SJCRH30 (cell line): ENCODE data around the gene OR51B6. TPM values are rescaled to one million over a fixed set of nuclear protein-coding genes. Genes with fewer than 3 reads are reported as not detected.
"Not testable (repeated sequence)": the region's sequence is repeated elsewhere in the genome, so short reads cannot be mapped to it uniquely, and the experiment has no call there.

Source experiments
- DNase-seq, 2 experiments: peaks; one replicate each; pipeline ENCODE4 v3.0.0-alpha.2; 2015 to 2020
- H3K27ac ChIP-seq: fragments of 250-450 bp; sonication (Bioruptor Pico); 2 replicates; pipeline ENCODE4 v1.5.1; 2020; ENCODE audit warnings: mild to moderate bottlenecking, moderate library complexity
- H3K27me3 ChIP-seq: fragments of 250-450 bp; sonication (Bioruptor Pico); 2 replicates; pipeline ENCODE4 v1.5.1; 2020; ENCODE audit warnings: mild to moderate bottlenecking, moderate library complexity
- H3K36me3 ChIP-seq: fragments of 250-450 bp; sonication (Bioruptor Pico); 2 replicates; pipeline ENCODE4 v1.5.1; 2020; ENCODE audit warnings: mild to moderate bottlenecking, moderate library complexity
- H3K4me1 ChIP-seq: fragments of 250-450 bp; sonication (Bioruptor Pico); 2 replicates; pipeline ENCODE4 v1.5.1; 2020; ENCODE audit warnings: mild to moderate bottlenecking, moderate library complexity
- H3K4me3 ChIP-seq: fragments of 250-450 bp; sonication (Bioruptor Pico); 2 replicates; pipeline ENCODE4 v1.5.1; 2020; ENCODE audit warnings: mild to moderate bottlenecking, moderate library complexity
- H3K9me3 ChIP-seq: fragments of 250-450 bp; sonication (Bioruptor Pico); replicated peaks from 2 replicates; pipeline ENCODE4 v1.5.1; 2020; ENCODE audit warnings: mild to moderate bottlenecking, moderate library complexity
- total RNA-seq: library from RNA; depleted of rRNA; stranded (reverse); fragments of >200 nt; shearing (Covaris generic); gene quantifications from 2 replicates; pipeline ENCODE4 v1.2.3, GENCODE V29; 2014

Gene OR51B6
- total RNA-seq, 1 experiment from 2014 or later: not detected

GRCh38 chr11:5345831-5346230 is 5.5 kb upstream of the OR51B6 start:
- DNase-seq: no peak
- Histone ChIP-seq H3K9me3 (no peaks in the 10 kb centered on the region), H3K4me3 (no peak overlapping the region), H3K36me3 (no peaks in the 10 kb centered on the region), H3K27ac (no peak overlapping the region), H3K4me1 (no peaks in the 10 kb centered on the region), H3K27me3 (no peaks in the 10 kb centered on the region)

GRCh38 chr11:5348551-5349194 is 2.6 kb upstream of the OR51B6 start:
- Histone ChIP-seq H3K4me3 (no peak overlapping the region), H3K4me1 (no peaks in the 10 kb centered on the region), H3K27me3 (no peaks in the 10 kb centered on the region), H3K9me3 (no peaks in the 10 kb centered on the region), H3K27ac (no peak overlapping the region), H3K36me3 (no peaks in the 10 kb centered on the region)
- no peak for DNase-seq

- DNase-seq: no peak
- no peaks in the 10 kb centered on the region for H3K36me3 ChIP-seq
- no peaks in the 10 kb centered on the region for H3K4me1 ChIP-seq
- H3K9me3 ChIP-seq: no peaks in the 10 kb centered on the region
- no peak overlapping the region for H3K4me3 ChIP-seq
- no peaks in the 10 kb centered on the region for H3K27me3 ChIP-seq
- no peak overlapping the region for H3K27ac ChIP-seq
These were observed 1.8 kb upstream of the OR51B6 start for GRCh38 chr11:5349550-5349949.

GRCh38 chr11:5356031-5356430 is 4.7 kb downstream of the OR51B6 start:
- H3K9me3 ChIP-seq, H3K27me3 ChIP-seq, H3K36me3 ChIP-seq, H3K4me1 ChIP-seq, H3K4me3 ChIP-seq, H3K27ac ChIP-seq, DNase-seq: not testable (repeated sequence)

GRCh38 chr11:5362017-5362625 is 10.8 kb downstream of the OR51B6 start:
- H3K9me3 ChIP-seq: no peaks in the 10 kb centered on the region
- peaks cover 13% of the 10 kb centered on the region for H3K4me1 ChIP-seq
- no peaks in the 10 kb centered on the region for H3K27me3 ChIP-seq
- H3K36me3 ChIP-seq: no peaks in the 10 kb centered on the region
- H3K4me3 ChIP-seq: no peak overlapping the region
- no peak for DNase-seq
- H3K27ac ChIP-seq: no peak overlapping the region

GRCh38 chr11:5363679-5364078 is 12.4 kb downstream of the OR51B6 start:
- peaks cover 13% of the 10 kb centered on the region for H3K4me1 ChIP-seq
- H3K9me3 ChIP-seq: no peaks in the 10 kb centered on the region
- DNase-seq: no peak
- H3K27ac ChIP-seq: no peak overlapping the region
- H3K36me3 ChIP-seq: no peaks in the 10 kb centered on the region
- no peaks in the 10 kb centered on the region for H3K27me3 ChIP-seq
- no peak overlapping the region for H3K4me3 ChIP-seq

- H3K27ac ChIP-seq: peak overlapping the region; percentile 29
- H3K27me3 ChIP-seq: no peaks in the 10 kb centered on the region
- DNase-seq: peak; percentile 10 to 32
- no peaks in the 10 kb centered on the region for H3K9me3 ChIP-seq
- no peak overlapping the region for H3K4me3 ChIP-seq
- H3K4me1 ChIP-seq: peaks cover 13% of the 10 kb centered on the region
- no peaks in the 10 kb centered on the region for H3K36me3 ChIP-seq
These were observed 12.9 kb downstream of the OR51B6 start for GRCh38 chr11:5364214-5364613.

GRCh38 chr11:5366365-5366764 is 15.1 kb downstream of the OR51B6 start:
- H3K27ac ChIP-seq, H3K4me3 ChIP-seq, H3K9me3 ChIP-seq, H3K36me3 ChIP-seq, DNase-seq, H3K27me3 ChIP-seq: not testable (repeated sequence)
- peaks cover 13% of the 10 kb centered on the region for H3K4me1 ChIP-seq

GRCh38 chr11:5366856-5367255 is 15.5 kb downstream of the OR51B6 start:
- Histone ChIP-seq H3K9me3 (no peaks in the 10 kb centered on the region), H3K27me3 (peaks cover 4% of the 10 kb centered on the region; the same call in 1 of the 2 replicates), H3K4me1 (peaks cover 13% of the 10 kb centered on the region), H3K4me3 (no peak overlapping the region), H3K27ac (no peak overlapping the region), H3K36me3 (no peaks in the 10 kb centered on the region)
- no peak for DNase-seq

GRCh38 chr11:5367448-5368074 is 16.3 kb downstream of the OR51B6 start:
- H3K36me3 ChIP-seq: no peaks in the 10 kb centered on the region
- peaks cover 13% of the 10 kb centered on the region for H3K4me1 ChIP-seq
- no peaks in the 10 kb centered on the region for H3K9me3 ChIP-seq
- DNase-seq: no peak
- H3K27ac ChIP-seq: no peak overlapping the region
- H3K27me3 ChIP-seq: peaks cover 4% of the 10 kb centered on the region; the same call in 1 of the 2 replicates
- no peak overlapping the region for H3K4me3 ChIP-seq

GRCh38 chr11:5368502-5369043 is 17.3 kb downstream of the OR51B6 start:
- DNase-seq: no peak

GRCh38 chr11:5369789-5370188 is 18.5 kb downstream of the OR51B6 start:
- H3K9me3 ChIP-seq: no peaks in the 10 kb centered on the region
- no peaks in the 10 kb centered on the region for H3K36me3 ChIP-seq
- DNase-seq: peak in 1 of 2 experiments; percentile 14
- H3K4me3 ChIP-seq: no peak overlapping the region
- peaks cover 5% of the 10 kb centered on the region; the same call in 1 of the 2 replicates for H3K4me1 ChIP-seq
- H3K27me3 ChIP-seq: peaks cover 4% of the 10 kb centered on the region; the same call in 1 of the 2 replicates
- H3K27ac ChIP-seq: no peak overlapping the region

More at GRCh38 chr11:5368502-5369043, 17.3 kb downstream of the OR51B6 start:
- Histone ChIP-seq H3K36me3 (no peaks in the 10 kb centered on the region), H3K4me3 (no peak overlapping the region), H3K9me3 (no peaks in the 10 kb centered on the region), H3K4me1 (peaks cover 13% of the 10 kb centered on the region), H3K27me3 (peaks cover 4% of the 10 kb centered on the region; the same call in 1 of the 2 replicates), H3K27ac (no peak overlapping the region)

GRCh38 chr11:5380740-5381342 is 29.5 kb downstream of the OR51B6 start:
- Histone ChIP-seq H3K4me1 (no peaks in the 10 kb centered on the region), H3K9me3 (no peaks in the 10 kb centered on the region), H3K27ac (no peak overlapping the region), H3K36me3 (no peaks in the 10 kb centered on the region), H3K4me3 (no peak overlapping the region), H3K27me3 (no peaks in the 10 kb centered on the region)
- DNase-seq: peak; percentile 43 to 80

- Histone ChIP-seq H3K4me1 (no peaks in the 10 kb centered on the region), H3K9me3 (no peaks in the 10 kb centered on the region), H3K4me3 (no peak within 1 kb of the TSS), H3K36me3 (no peaks in the 10 kb centered on the region), H3K27me3 (no peaks in the 10 kb centered on the region), H3K27ac (no peak within 1 kb of the TSS)
- DNase-seq: no peak
These were observed 32.3 kb downstream of the OR51B6 start, which contains the start of gene OR51M1 for GRCh38 chr11:5383576-5383975. Gene OR51M1, plus strand, starts transcription at chr11:5383812. Its CDS starts 5,587 bp downstream, at chr11:5389399.

- H3K4me3 ChIP-seq: no peak overlapping the region
- H3K9me3 ChIP-seq: no peaks in the 10 kb centered on the region
- no peak for DNase-seq
- H3K4me1 ChIP-seq: no peaks in the 10 kb centered on the region
- no peaks in the 10 kb centered on the region for H3K36me3 ChIP-seq
- H3K27me3 ChIP-seq: no peaks in the 10 kb centered on the region
- H3K27ac ChIP-seq: no peak overlapping the region
These were observed 33.0 kb downstream of the OR51B6 start for GRCh38 chr11:5384335-5384734.
